HepG2 (cell line): Measurements from ENCODE around the gene SELENOI. TPM values are rescaled to one million over a fixed set of nuclear protein-coding genes. Genes with fewer than 3 reads are reported as not detected.
A peak's percentile ranks its signal among the peaks of the same experiment; 100 is the strongest.

Source experiments
- CHCHD3 ChIP-seq: sonication (generic); formaldehyde crosslinking; IDR thresholded peaks from 2 replicates; pipeline ENCODE4 v1.8.0; 2022; ENCODE audit warnings: mild to moderate bottlenecking, missing genetic modification reagents, moderate library complexity
- CREB1 ChIP-seq, 2 experiments: fragments of 450-650 bp in 1 of 2; IDR thresholded peaks; 2 replicates each; pipeline ENCODE4 v1.6.1; 2016 to 2017; ENCODE audit warnings: control low read depth in 1 of 2, mild to moderate bottlenecking in 1 of 2, missing compliant biosample characterization in 1 of 2, missing genetic modification characterization in 1 of 2
- KLF13 ChIP-seq: sonication (generic); formaldehyde crosslinking; IDR thresholded peaks from 2 replicates; pipeline ENCODE4 v1.4.0; 2020; ENCODE audit warnings: mild to moderate bottlenecking, missing genetic modification reagents
- RAD51 ChIP-seq: fragments of 450-650 bp; IDR thresholded peaks from 2 replicates; pipeline ENCODE4 v1.6.1; 2016; ENCODE audit warnings: borderline replicate concordance
- SATB2 ChIP-seq: sonication (generic); formaldehyde crosslinking; IDR thresholded peaks from 2 replicates; pipeline ENCODE4 v1.5.0; 2020; ENCODE audit warnings: missing genetic modification reagents
- ZBTB7B ChIP-seq: sonication (generic); formaldehyde crosslinking; IDR thresholded peaks from 2 replicates; pipeline ENCODE4 v1.4.0; 2020; ENCODE audit warnings: missing genetic modification reagents
- ZNF44 ChIP-seq: sonication (generic); formaldehyde crosslinking; IDR thresholded peaks from 2 replicates; pipeline ENCODE4 v1.5.1; 2020; ENCODE audit warnings: mild to moderate bottlenecking, missing genetic modification reagents
- polyA plus RNA-seq, 8 experiments: library from polyadenylated mRNA; depleted of rRNA in 3 of 8; stranded (reverse) in 7 of 8; unstranded in 1 of 8; fragments of >200 nt; fragmentation: Illumina TruSeq in 4 of 8; extraction: Trizol in 4 of 8; gene quantifications; 2 replicates each; pipeline versions ENCODE4 v1.2.1 to v1.2.3, GENCODE V29; 2011 to 2016; ENCODE audit warnings: low read depth in 4 of 8, missing spikeins in 1 of 8, mixed read lengths in 1 of 8; ENCODE audit not compliant: insufficient read depth in 1 of 8
- total RNA-seq, 5 experiments: library from RNA; depleted of rRNA; stranded (reverse); fragments of >200 nt; fragmentation: Illumina TruSeq; extraction: Trizol; gene quantifications; 2 replicates each; pipeline ENCODE4 v1.2.3, GENCODE V29; 2016; ENCODE audit warnings: low read depth in 1 of 5
- TF ChIP-seq, protein P1 (sequence below): sonication (generic); formaldehyde crosslinking; IDR thresholded peaks from 2 replicates; pipeline ENCODE4 v1.5.0; 2020; ENCODE audit warnings: missing genetic modification reagents
- TF ChIP-seq, protein P2 (sequence below): sonication (generic); formaldehyde crosslinking; IDR thresholded peaks from 2 replicates; pipeline ENCODE4 v1.4.0; 2020; ENCODE audit warnings: mild to moderate bottlenecking, missing genetic modification reagents, borderline replicate concordance
- TF ChIP-seq, protein P3 (sequence below): sonication (generic); formaldehyde crosslinking; IDR thresholded peaks from 2 replicates; pipeline ENCODE4 v1.5.1; 2020; ENCODE audit warnings: mild to moderate bottlenecking, missing genetic modification reagents, borderline replicate concordance
- TF ChIP-seq, protein P4 (sequence below): sonication (generic); formaldehyde crosslinking; IDR thresholded peaks from 2 replicates; pipeline ENCODE4 v1.8.1; 2023; ENCODE audit warnings: mild to moderate bottlenecking, moderate library complexity, missing genetic modification reagents
- TF ChIP-seq, protein P5 (sequence below): IDR thresholded peaks from 2 replicates; pipeline ENCODE4 v1.6.1; 2018; ENCODE audit warnings: missing genetic modification reagents, mild to moderate bottlenecking, missing compliant biosample characterization

SELENOI gene
- total and polyA plus RNA-seq, 2 of the 13 experiments (the other 11 are each of a cell fraction or from before 2014, with no cell fraction given): 27.7 to 60.3 TPM

DNA sequence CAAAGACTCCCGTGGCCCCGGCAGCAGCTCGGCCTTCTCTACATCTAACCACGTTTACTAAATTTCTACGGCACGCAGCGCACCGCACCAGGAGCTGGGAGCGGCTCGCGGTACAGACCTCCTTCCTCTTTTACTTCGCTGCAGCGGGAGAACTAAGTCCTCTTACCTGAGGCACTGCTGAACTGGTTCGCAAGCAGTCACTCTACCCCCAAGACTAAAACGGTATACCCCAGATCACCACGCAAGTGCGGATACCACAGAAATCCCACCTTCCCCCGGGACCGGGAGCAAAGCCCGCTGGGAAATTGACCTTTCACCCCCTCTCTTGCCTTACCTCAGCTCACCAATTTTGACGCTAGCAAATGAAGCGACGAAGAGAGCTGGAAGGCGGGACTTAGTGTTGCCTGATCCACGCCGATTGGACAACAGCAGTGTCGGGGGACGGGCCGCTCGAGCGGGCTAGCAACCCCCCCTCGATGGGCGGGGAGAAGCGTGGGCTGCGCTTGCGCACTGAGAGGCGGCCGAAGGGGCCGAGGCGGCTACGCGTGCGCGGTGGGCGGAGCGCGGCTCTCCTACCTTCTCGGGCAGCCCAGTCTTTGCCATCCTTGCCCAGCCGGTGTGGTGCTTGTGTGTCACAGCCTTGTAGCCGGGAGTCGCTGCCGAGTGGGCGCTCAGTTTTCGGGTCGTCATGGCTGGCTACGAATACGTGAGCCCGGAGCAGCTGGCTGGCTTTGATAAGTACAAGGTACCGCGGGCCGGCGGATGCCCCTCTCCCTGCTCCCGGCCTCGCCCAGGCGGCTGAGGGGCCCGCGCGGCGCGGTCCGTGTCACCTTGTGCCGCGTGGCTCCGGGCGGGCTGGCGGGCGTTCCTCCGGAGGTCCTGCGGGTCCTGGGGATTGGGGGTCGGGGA lies at the start of gene SELENOI (continued):
- TF ChIP-seq, protein P1, sequence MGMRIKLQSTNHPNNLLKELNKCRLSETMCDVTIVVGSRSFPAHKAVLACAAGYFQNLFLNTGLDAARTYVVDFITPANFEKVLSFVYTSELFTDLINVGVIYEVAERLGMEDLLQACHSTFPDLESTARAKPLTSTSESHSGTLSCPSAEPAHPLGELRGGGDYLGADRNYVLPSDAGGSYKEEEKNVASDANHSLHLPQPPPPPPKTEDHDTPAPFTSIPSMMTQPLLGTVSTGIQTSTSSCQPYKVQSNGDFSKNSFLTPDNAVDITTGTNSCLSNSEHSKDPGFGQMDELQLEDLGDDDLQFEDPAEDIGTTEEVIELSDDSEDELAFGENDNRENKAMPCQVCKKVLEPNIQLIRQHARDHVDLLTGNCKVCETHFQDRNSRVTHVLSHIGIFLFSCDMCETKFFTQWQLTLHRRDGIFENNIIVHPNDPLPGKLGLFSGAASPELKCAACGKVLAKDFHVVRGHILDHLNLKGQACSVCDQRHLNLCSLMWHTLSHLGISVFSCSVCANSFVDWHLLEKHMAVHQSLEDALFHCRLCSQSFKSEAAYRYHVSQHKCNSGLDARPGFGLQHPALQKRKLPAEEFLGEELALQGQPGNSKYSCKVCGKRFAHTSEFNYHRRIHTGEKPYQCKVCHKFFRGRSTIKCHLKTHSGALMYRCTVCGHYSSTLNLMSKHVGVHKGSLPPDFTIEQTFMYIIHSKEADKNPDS (CRISPR knock-in tag): 0 out of 2 replicates have a peak, but pooled peaks have one; percentile 12
- TF ChIP-seq ZBTB7B (CRISPR knock-in tag) (peak; percentile 63; the same call in 1 of the 2 replicates), CREB1 (IDR thresholded peaks at IDR 0.05) (peak; percentile 91), CREB1 (CRISPR knock-in tag; IDR thresholded peaks at IDR 0.05) (peak; percentile 96), KLF13 (CRISPR knock-in tag) (no peak), SATB2 (CRISPR knock-in tag) (0 out of 2 replicates have a peak, but pooled peaks have one; percentile 22), RAD51 (no peak), CHCHD3 (peak; percentile 63; the same call in 1 of the 2 replicates), ZNF44 (CRISPR knock-in tag) (peak; percentile 97)
- TF ChIP-seq, protein P2, sequence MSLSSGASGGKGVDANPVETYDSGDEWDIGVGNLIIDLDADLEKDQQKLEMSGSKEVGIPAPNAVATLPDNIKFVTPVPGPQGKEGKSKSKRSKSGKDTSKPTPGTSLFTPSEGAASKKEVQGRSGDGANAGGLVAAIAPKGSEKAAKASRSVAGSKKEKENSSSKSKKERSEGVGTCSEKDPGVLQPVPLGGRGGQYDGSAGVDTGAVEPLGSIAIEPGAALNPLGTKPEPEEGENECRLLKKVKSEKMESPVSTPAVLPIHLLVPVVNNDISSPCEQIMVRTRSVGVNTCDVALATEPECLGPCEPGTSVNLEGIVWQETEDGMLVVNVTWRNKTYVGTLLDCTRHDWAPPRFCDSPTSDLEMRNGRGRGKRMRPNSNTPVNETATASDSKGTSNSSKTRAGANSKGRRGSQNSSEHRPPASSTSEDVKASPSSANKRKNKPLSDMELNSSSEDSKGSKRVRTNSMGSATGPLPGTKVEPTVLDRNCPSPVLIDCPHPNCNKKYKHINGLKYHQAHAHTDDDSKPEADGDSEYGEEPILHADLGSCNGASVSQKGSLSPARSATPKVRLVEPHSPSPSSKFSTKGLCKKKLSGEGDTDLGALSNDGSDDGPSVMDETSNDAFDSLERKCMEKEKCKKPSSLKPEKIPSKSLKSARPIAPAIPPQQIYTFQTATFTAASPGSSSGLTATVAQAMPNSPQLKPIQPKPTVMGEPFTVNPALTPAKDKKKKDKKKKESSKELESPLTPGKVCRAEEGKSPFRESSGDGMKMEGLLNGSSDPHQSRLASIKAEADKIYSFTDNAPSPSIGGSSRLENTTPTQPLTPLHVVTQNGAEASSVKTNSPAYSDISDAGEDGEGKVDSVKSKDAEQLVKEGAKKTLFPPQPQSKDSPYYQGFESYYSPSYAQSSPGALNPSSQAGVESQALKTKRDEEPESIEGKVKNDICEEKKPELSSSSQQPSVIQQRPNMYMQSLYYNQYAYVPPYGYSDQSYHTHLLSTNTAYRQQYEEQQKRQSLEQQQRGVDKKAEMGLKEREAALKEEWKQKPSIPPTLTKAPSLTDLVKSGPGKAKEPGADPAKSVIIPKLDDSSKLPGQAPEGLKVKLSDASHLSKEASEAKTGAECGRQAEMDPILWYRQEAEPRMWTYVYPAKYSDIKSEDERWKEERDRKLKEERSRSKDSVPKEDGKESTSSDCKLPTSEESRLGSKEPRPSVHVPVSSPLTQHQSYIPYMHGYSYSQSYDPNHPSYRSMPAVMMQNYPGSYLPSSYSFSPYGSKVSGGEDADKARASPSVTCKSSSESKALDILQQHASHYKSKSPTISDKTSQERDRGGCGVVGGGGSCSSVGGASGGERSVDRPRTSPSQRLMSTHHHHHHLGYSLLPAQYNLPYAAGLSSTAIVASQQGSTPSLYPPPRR (CRISPR knock-in tag): no peak
- TF ChIP-seq, protein P3, sequence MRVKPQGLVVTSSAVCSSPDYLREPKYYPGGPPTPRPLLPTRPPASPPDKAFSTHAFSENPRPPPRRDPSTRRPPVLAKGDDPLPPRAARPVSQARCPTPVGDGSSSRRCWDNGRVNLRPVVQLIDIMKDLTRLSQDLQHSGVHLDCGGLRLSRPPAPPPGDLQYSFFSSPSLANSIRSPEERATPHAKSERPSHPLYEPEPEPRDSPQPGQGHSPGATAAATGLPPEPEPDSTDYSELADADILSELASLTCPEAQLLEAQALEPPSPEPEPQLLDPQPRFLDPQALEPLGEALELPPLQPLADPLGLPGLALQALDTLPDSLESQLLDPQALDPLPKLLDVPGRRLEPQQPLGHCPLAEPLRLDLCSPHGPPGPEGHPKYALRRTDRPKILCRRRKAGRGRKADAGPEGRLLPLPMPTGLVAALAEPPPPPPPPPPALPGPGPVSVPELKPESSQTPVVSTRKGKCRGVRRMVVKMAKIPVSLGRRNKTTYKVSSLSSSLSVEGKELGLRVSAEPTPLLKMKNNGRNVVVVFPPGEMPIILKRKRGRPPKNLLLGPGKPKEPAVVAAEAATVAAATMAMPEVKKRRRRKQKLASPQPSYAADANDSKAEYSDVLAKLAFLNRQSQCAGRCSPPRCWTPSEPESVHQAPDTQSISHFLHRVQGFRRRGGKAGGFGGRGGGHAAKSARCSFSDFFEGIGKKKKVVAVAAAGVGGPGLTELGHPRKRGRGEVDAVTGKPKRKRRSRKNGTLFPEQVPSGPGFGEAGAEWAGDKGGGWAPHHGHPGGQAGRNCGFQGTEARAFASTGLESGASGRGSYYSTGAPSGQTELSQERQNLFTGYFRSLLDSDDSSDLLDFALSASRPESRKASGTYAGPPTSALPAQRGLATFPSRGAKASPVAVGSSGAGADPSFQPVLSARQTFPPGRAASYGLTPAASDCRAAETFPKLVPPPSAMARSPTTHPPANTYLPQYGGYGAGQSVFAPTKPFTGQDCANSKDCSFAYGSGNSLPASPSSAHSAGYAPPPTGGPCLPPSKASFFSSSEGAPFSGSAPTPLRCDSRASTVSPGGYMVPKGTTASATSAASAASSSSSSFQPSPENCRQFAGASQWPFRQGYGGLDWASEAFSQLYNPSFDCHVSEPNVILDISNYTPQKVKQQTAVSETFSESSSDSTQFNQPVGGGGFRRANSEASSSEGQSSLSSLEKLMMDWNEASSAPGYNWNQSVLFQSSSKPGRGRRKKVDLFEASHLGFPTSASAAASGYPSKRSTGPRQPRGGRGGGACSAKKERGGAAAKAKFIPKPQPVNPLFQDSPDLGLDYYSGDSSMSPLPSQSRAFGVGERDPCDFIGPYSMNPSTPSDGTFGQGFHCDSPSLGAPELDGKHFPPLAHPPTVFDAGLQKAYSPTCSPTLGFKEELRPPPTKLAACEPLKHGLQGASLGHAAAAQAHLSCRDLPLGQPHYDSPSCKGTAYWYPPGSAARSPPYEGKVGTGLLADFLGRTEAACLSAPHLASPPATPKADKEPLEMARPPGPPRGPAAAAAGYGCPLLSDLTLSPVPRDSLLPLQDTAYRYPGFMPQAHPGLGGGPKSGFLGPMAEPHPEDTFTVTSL (CRISPR knock-in tag): peak; percentile 44
- TF ChIP-seq, protein P4, sequence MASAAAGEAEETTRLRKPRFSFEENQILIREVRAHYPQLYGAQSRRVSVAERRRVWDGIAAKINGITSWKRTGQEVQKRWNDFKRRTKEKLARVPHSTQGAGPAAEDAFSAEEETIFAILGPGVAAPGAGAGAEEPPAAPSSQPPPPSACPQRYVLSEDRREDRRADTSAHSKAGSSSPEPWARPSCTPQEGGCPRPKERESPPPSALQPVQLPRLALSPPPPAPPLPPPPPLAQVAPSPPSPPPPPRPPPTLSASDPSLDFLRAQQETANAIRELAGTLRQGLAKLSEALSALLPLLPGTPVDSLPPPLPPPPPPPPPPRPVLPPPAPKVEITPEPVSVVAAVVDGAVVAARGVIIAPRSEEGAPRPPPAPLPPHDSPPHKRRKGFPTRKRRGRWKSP (CRISPR knock-in tag): peak; percentile 75
- TF ChIP-seq, protein P5, sequence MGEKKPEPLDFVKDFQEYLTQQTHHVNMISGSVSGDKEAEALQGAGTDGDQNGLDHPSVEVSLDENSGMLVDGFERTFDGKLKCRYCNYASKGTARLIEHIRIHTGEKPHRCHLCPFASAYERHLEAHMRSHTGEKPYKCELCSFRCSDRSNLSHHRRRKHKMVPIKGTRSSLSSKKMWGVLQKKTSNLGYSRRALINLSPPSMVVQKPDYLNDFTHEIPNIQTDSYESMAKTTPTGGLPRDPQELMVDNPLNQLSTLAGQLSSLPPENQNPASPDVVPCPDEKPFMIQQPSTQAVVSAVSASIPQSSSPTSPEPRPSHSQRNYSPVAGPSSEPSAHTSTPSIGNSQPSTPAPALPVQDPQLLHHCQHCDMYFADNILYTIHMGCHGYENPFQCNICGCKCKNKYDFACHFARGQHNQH (CRISPR knock-in tag): peak; percentile 85
